ENCODE results near the gene AHDC1.

DNA sequence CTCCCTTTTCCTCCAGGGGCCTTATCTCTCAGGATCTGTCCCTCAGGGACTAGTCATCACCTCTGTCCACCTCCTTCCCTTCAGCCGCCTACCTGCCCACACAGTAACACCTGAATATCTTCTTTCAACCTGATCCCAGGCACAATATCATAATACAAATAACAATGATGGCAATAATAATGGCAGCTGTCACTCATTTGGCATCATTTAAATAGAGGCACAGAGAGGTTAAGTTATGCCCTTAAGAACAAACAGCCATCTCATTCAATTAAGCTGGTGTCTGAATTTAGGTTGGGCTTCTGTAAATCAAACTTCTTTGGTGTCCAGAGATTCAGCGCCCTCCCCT, 47.5 kb downstream of the AHDC1 start:
- TF ChIP-seq, protein P1, sequence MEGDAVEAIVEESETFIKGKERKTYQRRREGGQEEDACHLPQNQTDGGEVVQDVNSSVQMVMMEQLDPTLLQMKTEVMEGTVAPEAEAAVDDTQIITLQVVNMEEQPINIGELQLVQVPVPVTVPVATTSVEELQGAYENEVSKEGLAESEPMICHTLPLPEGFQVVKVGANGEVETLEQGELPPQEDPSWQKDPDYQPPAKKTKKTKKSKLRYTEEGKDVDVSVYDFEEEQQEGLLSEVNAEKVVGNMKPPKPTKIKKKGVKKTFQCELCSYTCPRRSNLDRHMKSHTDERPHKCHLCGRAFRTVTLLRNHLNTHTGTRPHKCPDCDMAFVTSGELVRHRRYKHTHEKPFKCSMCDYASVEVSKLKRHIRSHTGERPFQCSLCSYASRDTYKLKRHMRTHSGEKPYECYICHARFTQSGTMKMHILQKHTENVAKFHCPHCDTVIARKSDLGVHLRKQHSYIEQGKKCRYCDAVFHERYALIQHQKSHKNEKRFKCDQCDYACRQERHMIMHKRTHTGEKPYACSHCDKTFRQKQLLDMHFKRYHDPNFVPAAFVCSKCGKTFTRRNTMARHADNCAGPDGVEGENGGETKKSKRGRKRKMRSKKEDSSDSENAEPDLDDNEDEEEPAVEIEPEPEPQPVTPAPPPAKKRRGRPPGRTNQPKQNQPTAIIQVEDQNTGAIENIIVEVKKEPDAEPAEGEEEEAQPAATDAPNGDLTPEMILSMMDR (conservative IDR thresholded peaks at IDR 0.05 in 1 of 2, IDR thresholded peaks at IDR 0.05 in 1 of 2; ENCODE audit: low read depth in 1 of 2, low read length in 2 of 2) = no peak
- TF ChIP-seq EZH2 (IDR thresholded peaks at IDR 0.05; ENCODE audit: low read length, missing control alignments) = no peak

Data from fibroblast of lung (primary cell).